ENCODE results near the gene MADD.

DNA sequence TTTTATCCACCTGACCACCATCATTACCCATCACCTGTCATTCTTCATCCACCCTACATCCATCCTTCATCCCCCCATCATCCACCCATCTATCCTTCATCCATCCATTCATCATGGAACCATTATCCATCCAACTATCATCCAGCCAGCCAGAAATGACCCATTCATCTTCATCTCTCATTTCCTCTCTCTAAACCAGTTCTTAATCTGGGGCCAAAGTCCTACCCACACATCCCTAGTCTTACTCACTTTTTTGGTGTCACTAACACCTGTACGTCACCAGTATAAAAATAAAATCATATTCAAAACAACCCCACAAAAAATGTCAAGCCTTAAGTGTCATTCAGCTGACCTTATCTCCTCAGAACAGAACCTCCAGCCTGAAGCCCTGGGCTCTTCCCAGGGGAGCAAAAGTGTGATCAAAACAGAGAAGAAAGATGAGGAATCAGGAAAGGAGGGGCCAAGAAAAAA is 96.1 kb downstream of the MADD start:
- TF ChIP-seq, protein P1, sequence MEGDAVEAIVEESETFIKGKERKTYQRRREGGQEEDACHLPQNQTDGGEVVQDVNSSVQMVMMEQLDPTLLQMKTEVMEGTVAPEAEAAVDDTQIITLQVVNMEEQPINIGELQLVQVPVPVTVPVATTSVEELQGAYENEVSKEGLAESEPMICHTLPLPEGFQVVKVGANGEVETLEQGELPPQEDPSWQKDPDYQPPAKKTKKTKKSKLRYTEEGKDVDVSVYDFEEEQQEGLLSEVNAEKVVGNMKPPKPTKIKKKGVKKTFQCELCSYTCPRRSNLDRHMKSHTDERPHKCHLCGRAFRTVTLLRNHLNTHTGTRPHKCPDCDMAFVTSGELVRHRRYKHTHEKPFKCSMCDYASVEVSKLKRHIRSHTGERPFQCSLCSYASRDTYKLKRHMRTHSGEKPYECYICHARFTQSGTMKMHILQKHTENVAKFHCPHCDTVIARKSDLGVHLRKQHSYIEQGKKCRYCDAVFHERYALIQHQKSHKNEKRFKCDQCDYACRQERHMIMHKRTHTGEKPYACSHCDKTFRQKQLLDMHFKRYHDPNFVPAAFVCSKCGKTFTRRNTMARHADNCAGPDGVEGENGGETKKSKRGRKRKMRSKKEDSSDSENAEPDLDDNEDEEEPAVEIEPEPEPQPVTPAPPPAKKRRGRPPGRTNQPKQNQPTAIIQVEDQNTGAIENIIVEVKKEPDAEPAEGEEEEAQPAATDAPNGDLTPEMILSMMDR (IDR thresholded peaks at IDR 0.05; ENCODE audit: borderline replicate concordance, extremely low read depth, low read length, poor library complexity, severe bottlenecking): no peak
- TF ChIP-seq EZH2 (IDR thresholded peaks at IDR 0.05; ENCODE audit: borderline replicate concordance, low read depth, low read length, severe bottlenecking): no peak

Measured in DND-41 (cell line).